ENCODE measurements around the gene DGKB.

- TF ChIP-seq TCF7L2 (IDR thresholded peaks at IDR 0.05; ENCODE audit: low read depth, low read length) (no peak), CTCF (IDR thresholded peaks at IDR 0.05) (no peak), POLR2AphosphoS5 (IDR thresholded peaks at IDR 0.05; ENCODE audit: low read depth, low read length) (no peak), REST (IDR thresholded peaks at IDR 0.05; ENCODE audit: insufficient read depth in 1 of 2, low read depth in 2 of 2, low read length in 1 of 2) (no peak), SIN3A (IDR thresholded peaks at IDR 0.05; ENCODE audit: borderline replicate concordance, insufficient read depth, low read depth, low read length) (no peak)
Measured at GRCh38 chr7:14818871-14819270, 83.7 kb downstream of the DGKB start.
